ENCODE results near the gene SLC5A9. TPM values are rescaled to one million over a fixed set of nuclear protein-coding genes. Genes with fewer than 3 reads are reported as not detected.

The SLC5A9 gene
- polyA plus RNA-seq, 3 donors = 0.15 to 0.42 (median 0.28) TPM

GRCh38 chr1:48230236-48230635 is 7.7 kb downstream of the SLC5A9 start:
- Histone ChIP-seq H3K9ac (ENCODE audit: insufficient read depth, low read length, poor library complexity, severe bottlenecking) (no peak overlapping the region), H3K27ac (ENCODE audit: low read depth in 1 of 2, low read length in 2 of 2) (no peak overlapping the region), H3K4me2 (replicated peaks; ENCODE audit: extremely low read depth, low read length, poor library complexity, severe bottlenecking) (no peak overlapping the region), H3K9me3 (replicated peaks in 1 of 2; ENCODE audit: control insufficient read depth in 1 of 2, insufficient read depth in 1 of 2, low read length in 2 of 2) (no peaks in the 10 kb centered on the region), H3K4me3 (replicated peaks in 1 of 3; ENCODE audit: low read depth in 2 of 3, low read length in 3 of 3) (no peak overlapping the region), H3K27me3 (ENCODE audit: control insufficient read depth in 2 of 2, insufficient read depth in 2 of 2, low read length in 2 of 2) (no peaks in the 10 kb centered on the region), H2AFZ (ENCODE audit: insufficient read depth, low read depth, low read length, poor library complexity, severe bottlenecking) (no peak overlapping the region), H3K4me1 (ENCODE audit: control insufficient read depth in 1 of 2, insufficient read depth in 2 of 2, low read length in 2 of 2) (peaks cover 29 to 34% of the 10 kb centered on the region in 2 donors), H4K20me1 (ENCODE audit: insufficient read depth, low read length) (no peaks in the 10 kb centered on the region), H3K79me2 (ENCODE audit: insufficient read depth, low read length) (no peaks in the 10 kb centered on the region), H3K36me3 (replicated peaks in 1 of 2; ENCODE audit: control insufficient read depth in 1 of 2, insufficient read depth in 2 of 2, low read length in 2 of 2) (no peaks in the 10 kb centered on the region)
- intact Hi-C loops (cut with micrococcal nuclease) = loop anchor here in 1 of 2 donors (10.0 kb wide), 1 partner anchor 245 kb away; no protein-coding TSS in a partner anchor
- H3K4me1 Mint-ChIP-seq = peaks cover 12% of the 10 kb centered on the region
- H3K36me3 Mint-ChIP-seq = no peaks in the 10 kb centered on the region
- DNase-seq = no peak
- H3K9me3 Mint-ChIP-seq = peaks cover 0 to 2% (median 0%) of the 10 kb centered on the region in 7 donors
- H3K27ac Mint-ChIP-seq = no peak overlapping the region
- TF ChIP-seq, protein P1, sequence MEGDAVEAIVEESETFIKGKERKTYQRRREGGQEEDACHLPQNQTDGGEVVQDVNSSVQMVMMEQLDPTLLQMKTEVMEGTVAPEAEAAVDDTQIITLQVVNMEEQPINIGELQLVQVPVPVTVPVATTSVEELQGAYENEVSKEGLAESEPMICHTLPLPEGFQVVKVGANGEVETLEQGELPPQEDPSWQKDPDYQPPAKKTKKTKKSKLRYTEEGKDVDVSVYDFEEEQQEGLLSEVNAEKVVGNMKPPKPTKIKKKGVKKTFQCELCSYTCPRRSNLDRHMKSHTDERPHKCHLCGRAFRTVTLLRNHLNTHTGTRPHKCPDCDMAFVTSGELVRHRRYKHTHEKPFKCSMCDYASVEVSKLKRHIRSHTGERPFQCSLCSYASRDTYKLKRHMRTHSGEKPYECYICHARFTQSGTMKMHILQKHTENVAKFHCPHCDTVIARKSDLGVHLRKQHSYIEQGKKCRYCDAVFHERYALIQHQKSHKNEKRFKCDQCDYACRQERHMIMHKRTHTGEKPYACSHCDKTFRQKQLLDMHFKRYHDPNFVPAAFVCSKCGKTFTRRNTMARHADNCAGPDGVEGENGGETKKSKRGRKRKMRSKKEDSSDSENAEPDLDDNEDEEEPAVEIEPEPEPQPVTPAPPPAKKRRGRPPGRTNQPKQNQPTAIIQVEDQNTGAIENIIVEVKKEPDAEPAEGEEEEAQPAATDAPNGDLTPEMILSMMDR (IDR thresholded peaks at IDR 0.05) = no peak
- H3K4me3 Mint-ChIP-seq = no peak overlapping the region
- peaks cover 2 to 10% (median 2%) of the 10 kb centered on the region in 3 donors for H3K27me3 Mint-ChIP-seq (ENCODE audit: low read depth in 3 of 3)
- WGBS (ENCODE audit: insufficient coverage) = 95% methylated on average over 3 of the region's 4 CpGs

- intact Hi-C loops (cut with micrococcal nuclease) = loop anchor here in 1 of 2 donors (10.0 kb wide), 1 partner anchor 248 kb away; no protein-coding TSS in a partner anchor
- H3K36me3 ChIP-seq (replicated peaks in 1 of 2; ENCODE audit: control insufficient read depth in 1 of 2, insufficient read depth in 2 of 2, low read length in 2 of 2) = no peaks in the 10 kb centered on the region
- no peak overlapping the region for H3K4me3 ChIP-seq (replicated peaks in 1 of 3; ENCODE audit: low read depth in 2 of 3, low read length in 3 of 3)
- no peaks in the 10 kb centered on the region for H3K36me3 Mint-ChIP-seq
- peaks cover 18 to 22% of the 10 kb centered on the region in 2 donors for H3K4me1 ChIP-seq (ENCODE audit: control insufficient read depth in 1 of 2, insufficient read depth in 2 of 2, low read length in 2 of 2)
- H3K9ac ChIP-seq (ENCODE audit: insufficient read depth, low read length, poor library complexity, severe bottlenecking) = no peak overlapping the region
- no peak for DNase-seq
- 83% methylated on average over 1 of the region's 1 CpG for WGBS (ENCODE audit: insufficient coverage)
- no peaks in the 10 kb centered on the region for H3K9me3 ChIP-seq (replicated peaks in 1 of 2; ENCODE audit: control insufficient read depth in 1 of 2, insufficient read depth in 1 of 2, low read length in 2 of 2)
- H3K27me3 ChIP-seq (ENCODE audit: control insufficient read depth in 2 of 2, insufficient read depth in 2 of 2, low read length in 2 of 2) = no peaks in the 10 kb centered on the region
- TF ChIP-seq, protein P1 (IDR thresholded peaks at IDR 0.05) = no peak
- no peaks in the 10 kb centered on the region for H3K79me2 ChIP-seq (ENCODE audit: insufficient read depth, low read length)
- no peak overlapping the region for H3K27ac ChIP-seq (ENCODE audit: low read depth in 1 of 2, low read length in 2 of 2)
- H3K4me3 Mint-ChIP-seq = no peak overlapping the region
- no peak overlapping the region for H2AFZ ChIP-seq (ENCODE audit: insufficient read depth, low read depth, low read length, poor library complexity, severe bottlenecking)
- H4K20me1 ChIP-seq (ENCODE audit: insufficient read depth, low read length) = no peaks in the 10 kb centered on the region
- H3K4me1 Mint-ChIP-seq = peaks cover 12% of the 10 kb centered on the region
- peaks cover 2 to 10% (median 2%) of the 10 kb centered on the region in 3 donors for H3K27me3 Mint-ChIP-seq (ENCODE audit: low read depth in 3 of 3)
- H3K4me2 ChIP-seq (replicated peaks; ENCODE audit: extremely low read depth, low read length, poor library complexity, severe bottlenecking) = no peak overlapping the region
- H3K9me3 Mint-ChIP-seq = peaks cover 0 to 2% (median 0%) of the 10 kb centered on the region in 7 donors
- H3K27ac Mint-ChIP-seq = no peak overlapping the region
Measured at GRCh38 chr1:48232722-48233121, 10.2 kb downstream of the SLC5A9 start.
